Transverse colon (tissue), 3 donors: ENCODE results near the gene CTDP1.

Source experiments
- EP300 ChIP-seq: sonication (generic); formaldehyde crosslinking; IDR thresholded peaks from one replicate; pipeline ENCODE4 v1.6.1; 2017; ENCODE audit warnings: antibody characterized with exemption, low read depth
- POLR2A ChIP-seq: fragments of 450-650 bp; IDR thresholded peaks from one replicate; pipeline ENCODE4 v1.6.1; 2016; ENCODE audit warnings: antibody characterized with exemption, mild to moderate bottlenecking, moderate library complexity
- TF ChIP-seq, protein P1 (sequence below), 5 experiments: fragments of 200-600 bp in 3 of 5; fragments of 450-650 bp in 2 of 5; sonication (generic) in 3 of 5; IDR thresholded peaks; 1 replicate in 2 of 5; 2 replicates in 3 of 5; pipeline ENCODE4 v1.5.1; 2016 to 2017; ENCODE audit warnings: antibody characterized with exemption in 5 of 5, inconsistent platforms in 3 of 5, mild to moderate bottlenecking in 2 of 5, moderate library complexity in 1 of 5

DNA sequence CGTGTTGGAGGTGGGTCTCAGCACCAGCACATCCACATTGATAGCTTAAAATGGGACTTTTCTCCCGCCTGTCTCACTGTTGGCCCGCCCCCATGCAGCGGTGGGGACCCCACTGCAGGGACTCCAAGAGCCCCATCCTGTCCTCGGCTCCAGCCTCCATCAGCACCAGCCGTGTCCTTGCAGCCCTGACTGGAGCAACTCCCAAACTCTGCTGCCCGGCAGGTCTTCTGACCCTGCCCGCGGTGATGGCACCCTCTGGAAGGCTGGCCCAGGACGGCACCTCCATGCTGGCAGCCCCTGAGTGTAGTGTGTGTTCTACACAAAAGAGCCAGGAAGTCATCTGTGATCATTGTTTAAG, 76.5 kb downstream of the CTDP1 start:
- TF ChIP-seq, protein P1, sequence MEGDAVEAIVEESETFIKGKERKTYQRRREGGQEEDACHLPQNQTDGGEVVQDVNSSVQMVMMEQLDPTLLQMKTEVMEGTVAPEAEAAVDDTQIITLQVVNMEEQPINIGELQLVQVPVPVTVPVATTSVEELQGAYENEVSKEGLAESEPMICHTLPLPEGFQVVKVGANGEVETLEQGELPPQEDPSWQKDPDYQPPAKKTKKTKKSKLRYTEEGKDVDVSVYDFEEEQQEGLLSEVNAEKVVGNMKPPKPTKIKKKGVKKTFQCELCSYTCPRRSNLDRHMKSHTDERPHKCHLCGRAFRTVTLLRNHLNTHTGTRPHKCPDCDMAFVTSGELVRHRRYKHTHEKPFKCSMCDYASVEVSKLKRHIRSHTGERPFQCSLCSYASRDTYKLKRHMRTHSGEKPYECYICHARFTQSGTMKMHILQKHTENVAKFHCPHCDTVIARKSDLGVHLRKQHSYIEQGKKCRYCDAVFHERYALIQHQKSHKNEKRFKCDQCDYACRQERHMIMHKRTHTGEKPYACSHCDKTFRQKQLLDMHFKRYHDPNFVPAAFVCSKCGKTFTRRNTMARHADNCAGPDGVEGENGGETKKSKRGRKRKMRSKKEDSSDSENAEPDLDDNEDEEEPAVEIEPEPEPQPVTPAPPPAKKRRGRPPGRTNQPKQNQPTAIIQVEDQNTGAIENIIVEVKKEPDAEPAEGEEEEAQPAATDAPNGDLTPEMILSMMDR (IDR thresholded peaks at IDR 0.05): no peak
- TF ChIP-seq EP300 (no peak), POLR2A (no peak)
